ENCODE measurements around the gene PARP4.
"Not testable (repeated sequence)": the region's sequence is repeated elsewhere in the genome, so short reads cannot be mapped to it uniquely, and the experiment has no call there.

Gene PARP4

GRCh38 chr13:24450530-24450929 is 62.0 kb downstream of the PARP4 start:
- no peak overlapping the region for H3K27ac ChIP-seq
- no peaks in the 10 kb centered on the region for H3K4me1 ChIP-seq
- H3K9me3 ChIP-seq = no peaks in the 10 kb centered on the region
- DNase-seq = no peak
- TF ChIP-seq, protein P1, sequence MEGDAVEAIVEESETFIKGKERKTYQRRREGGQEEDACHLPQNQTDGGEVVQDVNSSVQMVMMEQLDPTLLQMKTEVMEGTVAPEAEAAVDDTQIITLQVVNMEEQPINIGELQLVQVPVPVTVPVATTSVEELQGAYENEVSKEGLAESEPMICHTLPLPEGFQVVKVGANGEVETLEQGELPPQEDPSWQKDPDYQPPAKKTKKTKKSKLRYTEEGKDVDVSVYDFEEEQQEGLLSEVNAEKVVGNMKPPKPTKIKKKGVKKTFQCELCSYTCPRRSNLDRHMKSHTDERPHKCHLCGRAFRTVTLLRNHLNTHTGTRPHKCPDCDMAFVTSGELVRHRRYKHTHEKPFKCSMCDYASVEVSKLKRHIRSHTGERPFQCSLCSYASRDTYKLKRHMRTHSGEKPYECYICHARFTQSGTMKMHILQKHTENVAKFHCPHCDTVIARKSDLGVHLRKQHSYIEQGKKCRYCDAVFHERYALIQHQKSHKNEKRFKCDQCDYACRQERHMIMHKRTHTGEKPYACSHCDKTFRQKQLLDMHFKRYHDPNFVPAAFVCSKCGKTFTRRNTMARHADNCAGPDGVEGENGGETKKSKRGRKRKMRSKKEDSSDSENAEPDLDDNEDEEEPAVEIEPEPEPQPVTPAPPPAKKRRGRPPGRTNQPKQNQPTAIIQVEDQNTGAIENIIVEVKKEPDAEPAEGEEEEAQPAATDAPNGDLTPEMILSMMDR (IDR thresholded peaks at IDR 0.05) = no peak
- intact Hi-C loops (cut with DNase I; ENCODE audit: low total_unique reads) = no loop called here
- no peaks in the 10 kb centered on the region for H3K27me3 ChIP-seq
- H3K36me3 ChIP-seq = peaks cover 66 to 89% (median 75%) of the 10 kb centered on the region in 3 donors
- no peak overlapping the region for H3K4me3 ChIP-seq

GRCh38 chr13:24444851-24445250 is 67.7 kb downstream of the PARP4 start:
- H3K27me3 ChIP-seq; H3K4me1 ChIP-seq; intact Hi-C loops (cut with DNase I; ENCODE audit: low total_unique reads); H3K4me3 ChIP-seq; DNase-seq; H3K9me3 ChIP-seq; H3K27ac ChIP-seq: not testable (repeated sequence)
- peaks cover 65 to 87% (median 71%) of the 10 kb centered on the region in 3 donors for H3K36me3 ChIP-seq

DNA sequence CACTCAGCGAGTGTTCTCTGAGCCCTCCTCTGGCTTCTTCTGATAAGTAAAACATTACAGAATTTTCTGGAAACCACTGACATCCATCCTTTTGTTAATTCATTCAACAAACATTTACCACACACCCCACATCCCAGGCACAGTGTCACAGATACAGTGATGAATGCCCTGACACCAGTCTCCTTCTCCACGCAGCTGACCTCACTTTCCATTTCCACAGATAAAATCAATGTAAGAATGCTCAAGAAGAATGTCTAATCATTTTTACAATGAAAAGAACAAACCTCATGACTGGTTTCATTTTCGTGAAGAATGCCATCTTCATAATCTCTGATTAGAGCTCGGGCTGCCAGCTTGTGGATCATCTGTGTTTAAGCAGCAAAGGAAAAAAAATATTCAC is 69.2 kb downstream of the PARP4 start:
- peaks cover 70 to 89% (median 75%) of the 10 kb centered on the region in 3 donors for H3K36me3 ChIP-seq
- TF ChIP-seq, protein P1 (IDR thresholded peaks at IDR 0.05) = no peak
- intact Hi-C loops (cut with DNase I; ENCODE audit: low total_unique reads) = no loop called here

DNA sequence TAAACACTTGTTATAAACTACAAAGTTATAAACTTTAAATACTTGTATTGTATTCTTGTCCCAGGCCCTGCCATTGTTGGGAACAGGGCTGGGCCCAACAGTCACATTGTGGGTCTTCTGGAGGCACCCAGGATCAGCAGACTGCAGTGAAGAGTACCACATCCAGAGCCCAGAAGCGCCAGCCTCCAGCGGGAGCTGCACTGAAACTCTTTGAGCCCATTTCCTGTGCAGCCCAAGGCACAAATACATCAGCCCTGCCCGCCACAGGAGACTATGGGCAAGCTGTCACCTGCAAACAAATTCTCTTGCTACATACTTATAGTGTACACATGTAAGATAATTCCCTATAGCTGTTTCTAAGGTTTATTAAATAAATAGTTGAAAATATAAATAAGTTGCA is 86.5 kb downstream of the PARP4 start:
- H3K27ac ChIP-seq; intact Hi-C loops (cut with DNase I; ENCODE audit: low total_unique reads); H3K27me3 ChIP-seq: not testable (repeated sequence)

More for the DNA sequence above, 69.2 kb downstream of the PARP4 start:
- Histone ChIP-seq H3K27me3 (no peaks in the 10 kb centered on the region), H3K4me3 (no peak overlapping the region), H3K27ac (no peak overlapping the region), H3K4me1 (no peaks in the 10 kb centered on the region), H3K9me3 (no peaks in the 10 kb centered on the region)
- DNase-seq = no peak

GRCh38 chr13:24419668-24420067 is 92.9 kb downstream of the PARP4 start:
- H3K9me3 ChIP-seq; H3K27ac ChIP-seq; intact Hi-C loops (cut with DNase I; ENCODE audit: low total_unique reads); H3K4me3 ChIP-seq; H3K4me1 ChIP-seq; H3K27me3 ChIP-seq; DNase-seq: not testable (repeated sequence)
- H3K36me3 ChIP-seq = peaks cover 38 to 52% (median 49%) of the 10 kb centered on the region in 3 donors

More for the DNA sequence above, 86.5 kb downstream of the PARP4 start:
- Histone ChIP-seq H3K9me3 (peaks cover 0 to 12% (median 4%) of the 10 kb centered on the region in 3 donors), H3K36me3 (peaks cover 55 to 83% (median 66%) of the 10 kb centered on the region in 3 donors)
- H3K4me3 ChIP-seq, H3K4me1 ChIP-seq, DNase-seq: not testable (repeated sequence)

DNA sequence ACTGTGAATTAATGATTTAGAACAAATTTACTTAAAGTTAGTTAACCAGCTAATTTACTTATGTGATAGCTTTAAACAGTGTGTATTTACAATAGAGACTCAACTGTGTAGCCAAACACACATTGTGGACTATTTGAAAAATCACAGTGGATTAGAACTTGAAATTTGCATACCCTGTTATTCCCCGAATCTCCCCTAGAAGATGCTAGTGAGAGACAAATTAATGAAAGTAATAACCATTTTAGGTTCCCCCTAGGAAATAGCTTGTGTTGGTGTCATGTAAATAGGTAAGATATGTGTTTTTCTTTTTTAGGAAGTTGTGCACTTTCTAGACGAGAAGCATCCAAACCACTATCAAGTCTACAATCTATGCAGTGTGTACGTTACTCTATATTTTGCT is 104.7 kb downstream of the PARP4 start:
- no peaks in the 10 kb centered on the region for H3K4me1 ChIP-seq
- H3K27me3 ChIP-seq = no peaks in the 10 kb centered on the region
- intact Hi-C loops (cut with DNase I; ENCODE audit: low total_unique reads) = no loop called here
- no peak overlapping the region for H3K27ac ChIP-seq
- TF ChIP-seq, protein P1 (IDR thresholded peaks at IDR 0.05) = no peak
- H3K36me3 ChIP-seq = no peaks in the 10 kb centered on the region
- H3K4me3 ChIP-seq = no peak overlapping the region
- no peak for DNase-seq
- no peaks in the 10 kb centered on the region for H3K9me3 ChIP-seq

- Histone ChIP-seq H3K9me3 (no peaks in the 10 kb centered on the region), H3K4me3 (no peak overlapping the region), H3K27ac (no peak overlapping the region), H3K4me1 (no peaks in the 10 kb centered on the region), H3K36me3 (no peaks in the 10 kb centered on the region), H3K27me3 (no peaks in the 10 kb centered on the region)
- intact Hi-C loops (cut with DNase I; ENCODE audit: low total_unique reads) = no loop called here
- TF ChIP-seq, protein P1 (IDR thresholded peaks at IDR 0.05) = no peak
- DNase-seq = no peak
Observed at GRCh38 chr13:24406524-24406923, 106.1 kb downstream of the PARP4 start.

Measured in tibial artery (tissue), 4 donors.